H9 (cell line): ENCODE data around the gene SCN1A. TPM values are rescaled to one million over a fixed set of nuclear protein-coding genes. Genes with fewer than 3 reads are reported as not detected.

ENCODE experiments used
- DNase-seq: peaks from one replicate; pipeline ENCODE4 v3.0.0-alpha.2; 2017
- H2AFZ ChIP-seq: one replicate; pipeline ENCODE4 v1.6.1; 2013; ENCODE audit warnings: mild to moderate bottlenecking, low read length, control low read depth, moderate library complexity
- H2AK5ac ChIP-seq: 2 replicates; pipeline ENCODE4 v1.6.1; 2013; ENCODE audit warnings: low read length, control low read depth, mixed read lengths; ENCODE audit not compliant: insufficient read length
- H2BK120ac ChIP-seq: one replicate; pipeline ENCODE4 v1.6.1; 2013; ENCODE audit warnings: low read depth, mild to moderate bottlenecking, low read length, control low read depth, inconsistent platforms; ENCODE audit not compliant: poor library complexity, severe bottlenecking
- H2BK12ac ChIP-seq: 2 replicates; pipeline ENCODE4 v1.6.1; 2013; ENCODE audit warnings: low read length, control low read depth, mixed read lengths, low read depth; ENCODE audit not compliant: insufficient read length
- H2BK15ac ChIP-seq: 2 replicates; pipeline ENCODE4 v1.6.1; 2013; ENCODE audit warnings: low read depth, low read length, control low read depth
- H2BK20ac ChIP-seq: one replicate; pipeline ENCODE4 v1.6.1; 2013; ENCODE audit warnings: low read depth, mild to moderate bottlenecking, low read length, control low read depth, inconsistent platforms; ENCODE audit not compliant: poor library complexity, severe bottlenecking
- H2BK5ac ChIP-seq: 2 replicates; pipeline ENCODE4 v1.6.1; 2013; ENCODE audit warnings: low read length, control low read depth, mixed read lengths; ENCODE audit not compliant: insufficient read length
- H3K14ac ChIP-seq: 2 replicates; pipeline ENCODE4 v1.6.1; 2013; ENCODE audit warnings: low read length, control low read depth; ENCODE audit not compliant: insufficient read depth
- H3K18ac ChIP-seq: 2 replicates; pipeline ENCODE4 v1.6.1; 2013; ENCODE audit warnings: low read depth, mild to moderate bottlenecking, mixed read lengths, low read length, control low read depth; ENCODE audit not compliant: insufficient read length
- H3K23ac ChIP-seq: 2 replicates; pipeline ENCODE4 v1.6.1; 2013; ENCODE audit warnings: low read length, control low read depth, mixed read lengths, low read depth; ENCODE audit not compliant: insufficient read length
- H3K23me2 ChIP-seq: 2 replicates; pipeline ENCODE4 v1.6.1; 2013; ENCODE audit warnings: low read depth, mild to moderate bottlenecking, mixed read lengths, low read length, control low read depth; ENCODE audit not compliant: insufficient read length, poor library complexity, severe bottlenecking
- H3K27ac ChIP-seq: 2 replicates; pipeline ENCODE4 v1.5.1; 2013; ENCODE audit warnings: low read length, control low read depth, mixed read lengths, low read depth; ENCODE audit not compliant: insufficient read length
- H3K27me3 ChIP-seq: 2 replicates; pipeline ENCODE4 v1.6.1; 2013; ENCODE audit warnings: low read length, control low read depth, inconsistent platforms; ENCODE audit not compliant: insufficient read depth
- H3K4ac ChIP-seq: 2 replicates; pipeline ENCODE4 v1.6.1; 2013; ENCODE audit warnings: low read depth, mild to moderate bottlenecking, control low read depth, inconsistent platforms, low read length, moderate library complexity
- H3K4me1 ChIP-seq: 2 replicates; pipeline ENCODE4 v1.6.1; 2013; ENCODE audit warnings: low read length, control low read depth, inconsistent platforms; ENCODE audit not compliant: insufficient read depth
- H3K4me2 ChIP-seq: 2 replicates; pipeline ENCODE4 v1.6.1; 2013; ENCODE audit warnings: low read length, control low read depth, mixed read lengths; ENCODE audit not compliant: insufficient read length, insufficient read depth
- H3K56ac ChIP-seq: 2 replicates; pipeline ENCODE4 v1.6.1; 2013; ENCODE audit warnings: low read depth, mild to moderate bottlenecking, mixed read lengths, low read length, control low read depth; ENCODE audit not compliant: insufficient read length
- H3K79me1 ChIP-seq: 2 replicates; pipeline ENCODE4 v1.6.1; 2013; ENCODE audit warnings: low read depth, mild to moderate bottlenecking, moderate library complexity, low read length, control low read depth, inconsistent platforms; ENCODE audit not compliant: insufficient read depth, poor library complexity, severe bottlenecking
- H3K79me2 ChIP-seq: 2 replicates; pipeline ENCODE4 v1.6.1; 2013; ENCODE audit warnings: low read length, control low read depth, inconsistent platforms; ENCODE audit not compliant: insufficient read depth
- H3K9ac ChIP-seq: 2 replicates; pipeline ENCODE4 v1.6.1; 2013; ENCODE audit warnings: low read length, control low read depth, mixed read lengths; ENCODE audit not compliant: insufficient read length; ENCODE audit errors: extremely low read depth
- H3K9me3 ChIP-seq: one replicate; pipeline ENCODE4 v1.6.1; 2013; ENCODE audit warnings: low read depth, low read length, inconsistent platforms; ENCODE audit not compliant: control insufficient read depth
- H3T11ph ChIP-seq: one replicate; pipeline ENCODE4 v1.6.1; 2013; ENCODE audit warnings: mild to moderate bottlenecking, low read length, control low read depth, inconsistent platforms
- H4K20me1 ChIP-seq: one replicate; pipeline ENCODE4 v1.6.1; 2013; ENCODE audit not compliant: control insufficient read depth, insufficient read length, insufficient read depth
- H4K5ac ChIP-seq: 2 replicates; pipeline ENCODE4 v1.6.1; 2013; ENCODE audit warnings: low read depth, mild to moderate bottlenecking, mixed read lengths, low read length, control low read depth; ENCODE audit not compliant: insufficient read length
- H4K8ac ChIP-seq: replicated peaks from 2 replicates; pipeline ENCODE4 v1.6.1; 2013; ENCODE audit warnings: low read length, control low read depth, mixed read lengths, low read depth; ENCODE audit not compliant: insufficient read length
- H4K91ac ChIP-seq: 2 replicates; pipeline ENCODE4 v1.6.1; 2013; ENCODE audit warnings: low read depth, mild to moderate bottlenecking, moderate library complexity, mixed read lengths, low read length, control low read depth; ENCODE audit not compliant: insufficient read length
- H3K27ac Mint-ChIP-seq, 3 experiments: 2 replicates in 2 of 3; 3 replicates in 1 of 3; pipeline ENCODE4 v1.8.0; 2020 to 2021; ENCODE audit warnings: mixed read lengths in 3 of 3, mild to moderate bottlenecking in 1 of 3, moderate library complexity in 1 of 3
- H3K27me3 Mint-ChIP-seq: 2 replicates; pipeline ENCODE4 v1.8.0; 2021; ENCODE audit warnings: low read depth, mild to moderate bottlenecking, moderate library complexity, mixed read lengths
- H3K36me3 Mint-ChIP-seq, 3 experiments: 2 replicates in 2 of 3; 3 replicates in 1 of 3; pipeline ENCODE4 v1.8.0; 2020 to 2021; ENCODE audit warnings: low read depth in 3 of 3, mixed read lengths in 3 of 3; ENCODE audit not compliant: insufficient read depth in 1 of 3
- H3K4me1 Mint-ChIP-seq, 2 experiments: 2 replicates each; pipeline ENCODE4 v1.8.0; 2020; ENCODE audit warnings: mixed read lengths in 2 of 2
- H3K4me3 Mint-ChIP-seq, 2 experiments: 2 replicates in 1 of 2; 3 replicates in 1 of 2; pipeline ENCODE4 v1.8.0; 2020 to 2021; ENCODE audit warnings: mild to moderate bottlenecking in 2 of 2, mixed read lengths in 2 of 2, moderate library complexity in 1 of 2
- H3K9me3 Mint-ChIP-seq, 2 experiments: 2 replicates in 1 of 2; 3 replicates in 1 of 2; pipeline ENCODE4 v1.8.0; 2020; ENCODE audit warnings: mild to moderate bottlenecking in 2 of 2, mixed read lengths in 2 of 2, moderate library complexity in 1 of 2
- CTCF ChIP-seq: fragments of 200-600 bp; sonication (generic); conservative IDR thresholded peaks from 3 replicates; pipeline ENCODE4 v1.8.0; 2021; ENCODE audit warnings: antibody characterized with exemption, mild to moderate bottlenecking
- WGBS: extraction: QIAGEN DNeasy Blood & Tissue Kit; methylation state at CpG from one replicate; pipeline ENCODE4 v1.1.7; 2013; ENCODE audit warnings: missing lambda C conversion rate, low lambda C conversion rate, mixed read lengths; ENCODE audit not compliant: insufficient read length; ENCODE audit errors: extremely low coverage; 5-methylcytosine and 5-hydroxymethylcytosine counted together
- total RNA-seq: library from RNA; stranded (reverse); gene quantifications from 2 replicates; pipeline ENCODE4 v1.2.1, GENCODE V29; 2021

The SCN1A gene
- total RNA-seq, 1 experiment from 2014 or later = 0.13 TPM

- Histone ChIP-seq H3K27me3 (no peaks in the 10 kb centered on the region), H2AFZ (no peak overlapping the region), H3K18ac (no peak overlapping the region), H3T11ph (no peak overlapping the region), H2BK20ac (no peak overlapping the region), H4K8ac (no peak overlapping the region), H2BK12ac (no peak overlapping the region), H3K4ac (no peak overlapping the region), H2BK15ac (no peak overlapping the region), H4K5ac (no peak overlapping the region), H2AK5ac (no peak overlapping the region), H2BK120ac (no peak overlapping the region), H3K56ac (no peak overlapping the region), H3K79me1 (no peaks in the 10 kb centered on the region), H4K20me1 (no peaks in the 10 kb centered on the region), H2BK5ac (no peak overlapping the region), H3K4me1 (no peaks in the 10 kb centered on the region), H3K23me2 (no peaks in the 10 kb centered on the region), H3K23ac (no peak overlapping the region), H3K4me2 (no peak overlapping the region), H4K91ac (no peak overlapping the region), H3K14ac (no peak overlapping the region), H3K9ac (no peak overlapping the region), H3K9me3 (no peaks in the 10 kb centered on the region), H3K27ac (no peak overlapping the region), H3K79me2 (no peaks in the 10 kb centered on the region)
- no peak for DNase-seq
- TF ChIP-seq CTCF = no peak
- Mint-ChIP-seq H3K4me1 (no peaks in the 10 kb centered on the region), H3K27me3 (no peaks in the 10 kb centered on the region), H3K36me3 (no peaks in the 10 kb centered on the region), H3K4me3 (no peak overlapping the region), H3K9me3 (no peaks in the 10 kb centered on the region), H3K27ac (no peak overlapping the region; a peak in 1 of 7 replicates)
- no CpG with 5 or more reads among the region's 4 CpGs for WGBS
These were observed 46.6 kb downstream of the SCN1A start for GRCh38 chr2:166081131-166081632.
